IMR-90 (cell line): ENCODE measurements around the gene ACLY. TPM values are rescaled to one million over a fixed set of nuclear protein-coding genes. Genes with fewer than 3 reads are reported as not detected.

ENCODE experiments used
- ATAC-seq: fragments of 200-7000 bp; cut with Tn5 transposase; 2 replicates; pipeline ENCODE4 v1.9.1; 2020; ENCODE audit warnings: low read depth, mild to moderate bottlenecking, moderate library complexity
- BruUV-seq: library from RNA; stranded (reverse); fragments of 400-500 nt; replicated peaks from 2 replicates; lab custom pipeline; 2021; lab: Mats Ljungman, UMichigan
- CTCF ChIA-PET: fragments of 300-600 bp; formaldehyde crosslinking; extraction: SDS; loops from one replicate; lab custom pipeline; 2021; ENCODE audit warnings: antibody characterized with exemption; lab: Yijun Ruan, JAX
- POLR2A ChIA-PET: fragments of 300-600 bp; sonication (Branson Sonifier 250); formaldehyde crosslinking; loops from one replicate; lab custom pipeline; 2022; ENCODE audit warnings: antibody characterized with exemption; ENCODE audit not compliant: unreplicated experiment; lab: Charles Lee
- DNase-seq: peaks from one replicate; pipeline ENCODE4 v3.0.0; 2013
- H2AFZ ChIP-seq: replicated peaks from 2 replicates; pipeline ENCODE3; 2013; ENCODE audit warnings: low read length, mild to moderate bottlenecking; ENCODE audit not compliant: poor library complexity
- H2AK5ac ChIP-seq: 2 replicates; pipeline ENCODE4 v1.6.1; 2013; ENCODE audit warnings: low read depth, low read length, inconsistent platforms
- H2AK9ac ChIP-seq: replicated peaks from 2 replicates; pipeline ENCODE3; 2013; ENCODE audit warnings: mild to moderate bottlenecking, low read depth, low read length, moderate library complexity; ENCODE audit not compliant: poor library complexity
- H2BK120ac ChIP-seq: 2 replicates; pipeline ENCODE4 v1.6.1; 2013; ENCODE audit warnings: low read depth, low read length, inconsistent platforms
- H2BK15ac ChIP-seq: 3 replicates; pipeline ENCODE4 v1.6.1; 2013; ENCODE audit warnings: low read depth, low read length, inconsistent platforms
- H2BK20ac ChIP-seq: 2 replicates; pipeline ENCODE4 v1.6.1; 2013; ENCODE audit warnings: low read depth, mild to moderate bottlenecking, inconsistent platforms, low read length, moderate library complexity
- H2BK5ac ChIP-seq: 2 replicates; pipeline ENCODE4 v1.6.1; 2013; ENCODE audit warnings: mild to moderate bottlenecking, low read depth, low read length, inconsistent platforms; ENCODE audit not compliant: poor library complexity, severe bottlenecking
- H3K14ac ChIP-seq: replicated peaks from 2 replicates; pipeline ENCODE4 v1.6.1; 2013; ENCODE audit warnings: low read depth, low read length, inconsistent platforms
- H3K18ac ChIP-seq: 2 replicates; pipeline ENCODE4 v1.6.1; 2013; ENCODE audit warnings: low read depth, low read length, control low read depth
- H3K23ac ChIP-seq: 2 replicates; pipeline ENCODE4 v1.6.1; 2013; ENCODE audit warnings: low read depth, low read length, inconsistent platforms
- H3K27ac ChIP-seq: 2 replicates; pipeline ENCODE4 v1.5.1; 2013; ENCODE audit warnings: mild to moderate bottlenecking, control low read depth, low read length; ENCODE audit not compliant: insufficient read depth
- H3K27me3 ChIP-seq: 2 replicates; pipeline ENCODE4 v1.6.1; 2013; ENCODE audit warnings: low read length; ENCODE audit not compliant: control insufficient read depth, insufficient read depth
- H3K36me3 ChIP-seq: 2 replicates; pipeline ENCODE4 v1.6.1; 2013; ENCODE audit warnings: low read length, mixed read lengths; ENCODE audit not compliant: control insufficient read depth, insufficient read depth
- H3K4ac ChIP-seq: 2 replicates; pipeline ENCODE4 v1.6.1; 2013; ENCODE audit warnings: low read depth, low read length, inconsistent platforms
- H3K4me1 ChIP-seq: 2 replicates; pipeline ENCODE4 v1.6.1; 2013; ENCODE audit warnings: low read length, mixed read lengths; ENCODE audit not compliant: control insufficient read depth, insufficient read depth
- H3K4me2 ChIP-seq: 2 replicates; pipeline ENCODE4 v1.6.1; 2013; ENCODE audit warnings: low read depth, mild to moderate bottlenecking, control low read depth, low read length, moderate library complexity
- H3K4me3 ChIP-seq: 2 replicates; pipeline ENCODE4 v1.5.1; 2013; ENCODE audit warnings: low read depth, mild to moderate bottlenecking, control low read depth, low read length, moderate library complexity; ENCODE audit not compliant: insufficient read depth
- H3K56ac ChIP-seq: 2 replicates; pipeline ENCODE4 v1.6.1; 2013; ENCODE audit warnings: low read length, inconsistent platforms; ENCODE audit not compliant: insufficient read depth; ENCODE audit errors: extremely low read depth
- H3K79me1 ChIP-seq, 2 experiments: 2 replicates each; pipeline ENCODE4 v1.6.1; 2013; ENCODE audit warnings: low read length in 2 of 2, inconsistent platforms in 1 of 2, low read depth in 1 of 2
- H3K9ac ChIP-seq: 2 replicates; pipeline ENCODE4 v1.6.1; 2013; ENCODE audit warnings: low read depth, low read length, control low read depth
- H3K9me1 ChIP-seq: 2 replicates; pipeline ENCODE4 v1.6.1; 2013; ENCODE audit warnings: low read length, inconsistent platforms; ENCODE audit not compliant: insufficient read depth
- H3K9me3 ChIP-seq: 2 replicates; pipeline ENCODE4 v1.6.1; 2013; ENCODE audit warnings: low read length; ENCODE audit not compliant: control insufficient read depth, insufficient read depth
- H4K20me1 ChIP-seq: 2 replicates; pipeline ENCODE4 v1.6.1; 2013; ENCODE audit warnings: low read length, inconsistent platforms; ENCODE audit not compliant: insufficient read depth
- H4K5ac ChIP-seq: 2 replicates; pipeline ENCODE4 v1.6.1; 2013; ENCODE audit warnings: mild to moderate bottlenecking, low read depth, low read length, control low read depth
- H4K8ac ChIP-seq, 2 experiments: 2 replicates each; pipeline ENCODE4 v1.6.1; 2013; ENCODE audit warnings: low read depth in 2 of 2, low read length in 2 of 2, control low read depth in 1 of 2, inconsistent platforms in 1 of 2
- H4K91ac ChIP-seq: 2 replicates; pipeline ENCODE4 v1.6.1; 2013; ENCODE audit warnings: low read depth, low read length, inconsistent platforms; ENCODE audit not compliant: insufficient read depth
- BHLHE40 ChIP-seq: fragments of 150-350 bp; IDR thresholded peaks from 2 replicates; pipeline ENCODE4 v1.6.1; 2016; ENCODE audit warnings: mild to moderate bottlenecking, low read depth, low read length
- CEBPB ChIP-seq: IDR thresholded peaks from 2 replicates; pipeline ENCODE4 v1.6.1; 2012; ENCODE audit warnings: low read depth, low read length, improper control_type of control experiment
- CHD1 ChIP-seq: IDR thresholded peaks from 2 replicates; pipeline ENCODE4 v1.6.1; 2012; ENCODE audit warnings: low read depth, low read length, improper control_type of control experiment
- FOS ChIP-seq: fragments of 150-350 bp; IDR thresholded peaks from 2 replicates; pipeline ENCODE4 v1.6.1; 2016; ENCODE audit warnings: low read depth, low read length
- MAFK ChIP-seq: IDR thresholded peaks from 2 replicates; pipeline ENCODE4 v1.6.1; 2012; ENCODE audit warnings: low read depth, low read length, improper control_type of control experiment
- MAZ ChIP-seq: IDR thresholded peaks from 2 replicates; pipeline ENCODE4 v1.6.1; 2012; ENCODE audit warnings: low read depth, mild to moderate bottlenecking, low read length, improper control_type of control experiment, moderate library complexity, borderline replicate concordance
- MXI1 ChIP-seq: IDR thresholded peaks from 2 replicates; pipeline ENCODE4 v1.6.1; 2012; ENCODE audit warnings: low read depth, mild to moderate bottlenecking, low read length, moderate library complexity, borderline replicate concordance
- NFE2L2 ChIP-seq: fragments of 150-350 bp; IDR thresholded peaks from 2 replicates; pipeline ENCODE4 v1.6.1; 2016; ENCODE audit warnings: low read depth, mild to moderate bottlenecking, low read length
- POLR2A ChIP-seq: IDR thresholded peaks from 2 replicates; pipeline ENCODE4 v1.6.1; 2012; ENCODE audit warnings: mild to moderate bottlenecking, low read depth, low read length
- RAD21 ChIP-seq: IDR thresholded peaks from 2 replicates; pipeline ENCODE4 v1.6.1; 2012; ENCODE audit warnings: low read length, improper control_type of control experiment
- RCOR1 ChIP-seq: IDR thresholded peaks from 2 replicates; pipeline ENCODE4 v1.6.1; 2012; ENCODE audit warnings: mild to moderate bottlenecking, low read length, improper control_type of control experiment; ENCODE audit not compliant: insufficient replicate concordance
- RFX5 ChIP-seq: IDR thresholded peaks from 2 replicates; pipeline ENCODE4 v1.8.0; 2012; ENCODE audit warnings: low read depth, mild to moderate bottlenecking, low read length, moderate library complexity
- SMC3 ChIP-seq: fragments of 150-350 bp; IDR thresholded peaks from 2 replicates; pipeline ENCODE4 v1.6.1; 2016; ENCODE audit warnings: low read depth, mild to moderate bottlenecking, antibody characterized with exemption, low read length, moderate library complexity
- WGBS, 2 experiments: methylation state at CpG; one replicate each; pipeline versions ENCODE4 v1.1.5 to v1.1.7; 2013; ENCODE audit warnings: missing lambda C conversion rate in 2 of 2; ENCODE audit not compliant: insufficient read length in 1 of 2; ENCODE audit errors: extremely low coverage in 2 of 2; 5-methylcytosine and 5-hydroxymethylcytosine counted together
- dilution Hi-C: fragments of 300-500 bp; cut with HindIII; formaldehyde crosslinking; loops from one replicate; pipeline ENCODE4 v1.14.3; 2018; ENCODE audit warnings: low sequenced_read_pairs; ENCODE audit not compliant: unreplicated experiment
- in situ Hi-C: fragments of 300-500 bp; cut with MboI; formaldehyde crosslinking; loops from 3 replicates; pipeline ENCODE4 v1.14.3; 2019; ENCODE audit warnings: low sequenced_read_pairs, inconsistent platforms, mixed read lengths
- intact Hi-C: fragments of 100-400 bp; cut with micrococcal nuclease; formaldehyde crosslinking; loops from 2 replicates; pipeline ENCODE4 v1.10.0; 2022
- polyA plus RNA-seq, 3 experiments: library from polyadenylated mRNA; depleted of rRNA; stranded (reverse); fragments of >200 nt; gene quantifications; 2 replicates each; pipeline ENCODE4 v1.2.3, GENCODE V29; 2012; ENCODE audit warnings: low replicate concordance in 1 of 3
- total RNA-seq: library from RNA; depleted of rRNA; stranded (reverse); fragments of >200 nt; gene quantifications from 2 replicates; pipeline ENCODE4 v1.2.3, GENCODE V29; 2012
- TF ChIP-seq, protein P1 (sequence below): fragments of 150-350 bp; IDR thresholded peaks from 2 replicates; pipeline ENCODE4 v1.6.1; 2017; ENCODE audit warnings: mild to moderate bottlenecking, antibody characterized with exemption, low read length, low read depth
- TF ChIP-seq, protein P2 (sequence below): conservative IDR thresholded peaks from 2 replicates; pipeline ENCODE4 v1.5.1; 2012; ENCODE audit warnings: mild to moderate bottlenecking, low read depth, low read length, improper control_type of control experiment
- TF ChIP-seq, protein P3 (sequence below): fragments of 150-350 bp; IDR thresholded peaks from 2 replicates; pipeline ENCODE4 v1.6.1; 2016; ENCODE audit warnings: low read depth, mild to moderate bottlenecking, low read length, moderate library complexity, borderline replicate concordance

ACLY gene
- total and polyA plus RNA-seq, 2 of the 4 experiments (the other 2 are of a cell fraction), result 167 to 230 TPM

DNA sequence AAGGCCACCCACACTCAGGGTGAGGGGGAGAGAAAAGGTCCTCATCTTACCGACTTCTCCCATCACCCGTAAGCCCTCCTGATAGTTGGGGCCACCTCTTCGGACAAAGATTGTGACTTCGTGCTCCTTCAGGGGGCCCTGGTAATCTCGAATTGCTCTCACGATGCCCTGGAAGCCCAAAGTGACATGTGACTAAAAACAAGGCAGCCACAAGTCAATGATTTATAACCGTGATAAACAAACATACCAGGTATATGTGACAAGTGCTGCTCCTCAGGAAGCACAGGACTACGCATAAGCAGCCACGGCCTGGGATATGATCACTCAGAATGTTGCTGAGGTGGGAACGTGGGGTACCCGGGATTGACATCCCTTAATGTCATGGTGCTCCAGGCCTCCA lies 17.1 kb downstream of the ACLY start:
- ATAC-seq (no peak), DNase-seq (no peak)
- BruUV-seq, result no TSS peak
- H3K18ac ChIP-seq, result no peak overlapping the region
- POLR2A ChIA-PET, result no interaction called here
- H3K4me2 ChIP-seq, result no peak overlapping the region
- WGBS, 2 experiments, result 80% methylated on average over 1 of the region's 11 CpGs; no CpG with 5 or more reads in 1 of the 2 experiments
- H3K9ac ChIP-seq, result no peak overlapping the region
- no peak overlapping the region for H3K4ac ChIP-seq
- H3K56ac ChIP-seq, result no peak overlapping the region
- H2BK15ac ChIP-seq, result no peak overlapping the region
- H2AFZ ChIP-seq, result no peak overlapping the region
- H3K9me1 ChIP-seq, result peaks cover 8% of the 10 kb centered on the region
- dilution Hi-C loops, result no loop called here
- peaks cover 43 to 70% of the 10 kb centered on the region in 2 experiments for H3K79me1 ChIP-seq
- peaks cover 5% of the 10 kb centered on the region for H3K4me1 ChIP-seq
- intact Hi-C loops, result no loop called here
- no peak overlapping the region for H2BK120ac ChIP-seq
- H3K14ac ChIP-seq, result no peak overlapping the region
- peaks cover 82% of the 10 kb centered on the region for H3K36me3 ChIP-seq
- H3K4me3 ChIP-seq, result no peak overlapping the region
- H4K8ac ChIP-seq, result no peak overlapping the region
- H2AK5ac ChIP-seq, result no peak overlapping the region
- H2BK20ac ChIP-seq, result no peak overlapping the region
- H3K27me3 ChIP-seq, result no peaks in the 10 kb centered on the region
- H3K27ac ChIP-seq, result no peak overlapping the region
- no peak overlapping the region for H3K23ac ChIP-seq
- H4K20me1 ChIP-seq, result peaks cover 17% of the 10 kb centered on the region
- in situ Hi-C loops, result no loop called here
- H4K5ac ChIP-seq, result no peak overlapping the region
- H3K9me3 ChIP-seq, result no peaks in the 10 kb centered on the region
- no peak overlapping the region for H2BK5ac ChIP-seq
- CTCF ChIA-PET, result no interaction called here
- no peak for TF ChIP-seq POLR2A
- no peak for TF ChIP-seq CEBPB
- TF ChIP-seq, protein P1, sequence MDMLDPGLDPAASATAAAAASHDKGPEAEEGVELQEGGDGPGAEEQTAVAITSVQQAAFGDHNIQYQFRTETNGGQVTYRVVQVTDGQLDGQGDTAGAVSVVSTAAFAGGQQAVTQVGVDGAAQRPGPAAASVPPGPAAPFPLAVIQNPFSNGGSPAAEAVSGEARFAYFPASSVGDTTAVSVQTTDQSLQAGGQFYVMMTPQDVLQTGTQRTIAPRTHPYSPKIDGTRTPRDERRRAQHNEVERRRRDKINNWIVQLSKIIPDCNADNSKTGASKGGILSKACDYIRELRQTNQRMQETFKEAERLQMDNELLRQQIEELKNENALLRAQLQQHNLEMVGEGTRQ, result no peak
- TF ChIP-seq NFE2L2, result no peak
- TF ChIP-seq, protein P2, sequence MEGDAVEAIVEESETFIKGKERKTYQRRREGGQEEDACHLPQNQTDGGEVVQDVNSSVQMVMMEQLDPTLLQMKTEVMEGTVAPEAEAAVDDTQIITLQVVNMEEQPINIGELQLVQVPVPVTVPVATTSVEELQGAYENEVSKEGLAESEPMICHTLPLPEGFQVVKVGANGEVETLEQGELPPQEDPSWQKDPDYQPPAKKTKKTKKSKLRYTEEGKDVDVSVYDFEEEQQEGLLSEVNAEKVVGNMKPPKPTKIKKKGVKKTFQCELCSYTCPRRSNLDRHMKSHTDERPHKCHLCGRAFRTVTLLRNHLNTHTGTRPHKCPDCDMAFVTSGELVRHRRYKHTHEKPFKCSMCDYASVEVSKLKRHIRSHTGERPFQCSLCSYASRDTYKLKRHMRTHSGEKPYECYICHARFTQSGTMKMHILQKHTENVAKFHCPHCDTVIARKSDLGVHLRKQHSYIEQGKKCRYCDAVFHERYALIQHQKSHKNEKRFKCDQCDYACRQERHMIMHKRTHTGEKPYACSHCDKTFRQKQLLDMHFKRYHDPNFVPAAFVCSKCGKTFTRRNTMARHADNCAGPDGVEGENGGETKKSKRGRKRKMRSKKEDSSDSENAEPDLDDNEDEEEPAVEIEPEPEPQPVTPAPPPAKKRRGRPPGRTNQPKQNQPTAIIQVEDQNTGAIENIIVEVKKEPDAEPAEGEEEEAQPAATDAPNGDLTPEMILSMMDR, result no peak
- TF ChIP-seq RFX5, result no peak
- no peak for TF ChIP-seq MAZ
- no peak for TF ChIP-seq FOS
- TF ChIP-seq BHLHE40, result no peak
- no peak for TF ChIP-seq RAD21
- no peak for TF ChIP-seq SMC3
- TF ChIP-seq RCOR1, result no peak
- no peak for TF ChIP-seq CHD1
- TF ChIP-seq, protein P3, sequence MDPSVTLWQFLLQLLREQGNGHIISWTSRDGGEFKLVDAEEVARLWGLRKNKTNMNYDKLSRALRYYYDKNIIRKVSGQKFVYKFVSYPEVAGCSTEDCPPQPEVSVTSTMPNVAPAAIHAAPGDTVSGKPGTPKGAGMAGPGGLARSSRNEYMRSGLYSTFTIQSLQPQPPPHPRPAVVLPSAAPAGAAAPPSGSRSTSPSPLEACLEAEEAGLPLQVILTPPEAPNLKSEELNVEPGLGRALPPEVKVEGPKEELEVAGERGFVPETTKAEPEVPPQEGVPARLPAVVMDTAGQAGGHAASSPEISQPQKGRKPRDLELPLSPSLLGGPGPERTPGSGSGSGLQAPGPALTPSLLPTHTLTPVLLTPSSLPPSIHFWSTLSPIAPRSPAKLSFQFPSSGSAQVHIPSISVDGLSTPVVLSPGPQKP, result no peak
- TF ChIP-seq MXI1, result no peak
- no peak for TF ChIP-seq MAFK
- no peak overlapping the region for H4K91ac ChIP-seq
- no peak overlapping the region for H2AK9ac ChIP-seq
